Ishikawa (cell line): ENCODE results near the gene SMPD3.

Experiments
- CEBPB ChIP-seq: IDR thresholded peaks from 2 replicates; pipeline ENCODE4 v1.6.1; 2012
- CREB1 ChIP-seq: IDR thresholded peaks from 2 replicates; pipeline ENCODE4 v1.6.1; 2012; ENCODE audit warnings: low read depth
- EGR1 ChIP-seq: IDR thresholded peaks from 2 replicates; pipeline ENCODE4 v1.6.1; 2012
- EP300 ChIP-seq: IDR thresholded peaks from 2 replicates; pipeline ENCODE4 v1.6.1; 2012; ENCODE audit warnings: borderline replicate concordance
- FOXM1 ChIP-seq: IDR thresholded peaks from 2 replicates; pipeline ENCODE4 v1.6.1; 2012; ENCODE audit warnings: low read depth, borderline replicate concordance
- NFIC ChIP-seq: IDR thresholded peaks from 2 replicates; pipeline ENCODE4 v1.6.1; 2012
- RAD21 ChIP-seq: IDR thresholded peaks from 2 replicates; pipeline ENCODE4 v1.6.1; 2012; ENCODE audit warnings: low read depth
- TAF1 ChIP-seq: IDR thresholded peaks from 2 replicates; pipeline ENCODE4 v1.6.1; 2012; ENCODE audit warnings: low read depth, mild to moderate bottlenecking
- TCF12 ChIP-seq: IDR thresholded peaks from 2 replicates; pipeline ENCODE4 v1.6.1; 2012; ENCODE audit warnings: low read depth
- TEAD4 ChIP-seq: IDR thresholded peaks from 2 replicates; pipeline ENCODE4 v1.6.1; 2012
- YY1 ChIP-seq: IDR thresholded peaks from 2 replicates; pipeline ENCODE4 v1.6.1; 2012; ENCODE audit warnings: low read depth
- ZBTB7A ChIP-seq: IDR thresholded peaks from 2 replicates; pipeline ENCODE4 v1.6.1; 2012; ENCODE audit warnings: low read depth
- TF ChIP-seq, protein P1 (sequence below): IDR thresholded peaks from 2 replicates; pipeline ENCODE4 v1.6.1; 2012
- TF ChIP-seq, protein P2 (sequence below): IDR thresholded peaks from 2 replicates; pipeline ENCODE4 v1.6.1; 2012; ENCODE audit warnings: low read depth, mild to moderate bottlenecking
- TF ChIP-seq, protein P3 (sequence below): IDR thresholded peaks from 2 replicates; pipeline ENCODE4 v1.6.1; 2012

SMPD3 gene

DNA sequence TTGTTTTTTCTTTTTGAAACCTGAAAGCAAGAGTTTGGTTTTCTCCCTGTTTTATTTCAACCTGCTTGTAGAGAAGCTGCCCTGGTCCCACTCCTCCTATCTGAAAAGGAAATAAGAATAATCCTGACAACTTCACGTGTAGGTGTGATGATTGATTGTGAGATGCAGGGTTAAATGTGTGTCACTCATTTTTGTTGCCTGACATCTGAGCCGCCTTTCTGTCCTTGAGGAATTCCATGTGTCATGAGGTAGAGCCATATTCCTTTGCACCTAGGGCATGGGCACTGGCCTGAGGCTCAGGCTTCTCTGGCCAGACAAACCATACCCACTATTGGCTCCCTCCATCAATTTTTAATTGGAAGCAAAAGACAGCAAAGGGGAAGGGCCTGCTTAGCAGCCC, 10.2 kb upstream of the SMPD3 start:
- TF ChIP-seq YY1 (no peak), CEBPB (no peak), EP300 (no peak), RAD21 (no peak)
- TF ChIP-seq, protein P1, sequence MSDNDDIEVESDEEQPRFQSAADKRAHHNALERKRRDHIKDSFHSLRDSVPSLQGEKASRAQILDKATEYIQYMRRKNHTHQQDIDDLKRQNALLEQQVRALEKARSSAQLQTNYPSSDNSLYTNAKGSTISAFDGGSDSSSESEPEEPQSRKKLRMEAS: no peak
- TF ChIP-seq, protein P2, sequence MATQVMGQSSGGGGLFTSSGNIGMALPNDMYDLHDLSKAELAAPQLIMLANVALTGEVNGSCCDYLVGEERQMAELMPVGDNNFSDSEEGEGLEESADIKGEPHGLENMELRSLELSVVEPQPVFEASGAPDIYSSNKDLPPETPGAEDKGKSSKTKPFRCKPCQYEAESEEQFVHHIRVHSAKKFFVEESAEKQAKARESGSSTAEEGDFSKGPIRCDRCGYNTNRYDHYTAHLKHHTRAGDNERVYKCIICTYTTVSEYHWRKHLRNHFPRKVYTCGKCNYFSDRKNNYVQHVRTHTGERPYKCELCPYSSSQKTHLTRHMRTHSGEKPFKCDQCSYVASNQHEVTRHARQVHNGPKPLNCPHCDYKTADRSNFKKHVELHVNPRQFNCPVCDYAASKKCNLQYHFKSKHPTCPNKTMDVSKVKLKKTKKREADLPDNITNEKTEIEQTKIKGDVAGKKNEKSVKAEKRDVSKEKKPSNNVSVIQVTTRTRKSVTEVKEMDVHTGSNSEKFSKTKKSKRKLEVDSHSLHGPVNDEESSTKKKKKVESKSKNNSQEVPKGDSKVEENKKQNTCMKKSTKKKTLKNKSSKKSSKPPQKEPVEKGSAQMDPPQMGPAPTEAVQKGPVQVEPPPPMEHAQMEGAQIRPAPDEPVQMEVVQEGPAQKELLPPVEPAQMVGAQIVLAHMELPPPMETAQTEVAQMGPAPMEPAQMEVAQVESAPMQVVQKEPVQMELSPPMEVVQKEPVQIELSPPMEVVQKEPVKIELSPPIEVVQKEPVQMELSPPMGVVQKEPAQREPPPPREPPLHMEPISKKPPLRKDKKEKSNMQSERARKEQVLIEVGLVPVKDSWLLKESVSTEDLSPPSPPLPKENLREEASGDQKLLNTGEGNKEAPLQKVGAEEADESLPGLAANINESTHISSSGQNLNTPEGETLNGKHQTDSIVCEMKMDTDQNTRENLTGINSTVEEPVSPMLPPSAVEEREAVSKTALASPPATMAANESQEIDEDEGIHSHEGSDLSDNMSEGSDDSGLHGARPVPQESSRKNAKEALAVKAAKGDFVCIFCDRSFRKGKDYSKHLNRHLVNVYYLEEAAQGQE: no peak
- TF ChIP-seq, protein P3, sequence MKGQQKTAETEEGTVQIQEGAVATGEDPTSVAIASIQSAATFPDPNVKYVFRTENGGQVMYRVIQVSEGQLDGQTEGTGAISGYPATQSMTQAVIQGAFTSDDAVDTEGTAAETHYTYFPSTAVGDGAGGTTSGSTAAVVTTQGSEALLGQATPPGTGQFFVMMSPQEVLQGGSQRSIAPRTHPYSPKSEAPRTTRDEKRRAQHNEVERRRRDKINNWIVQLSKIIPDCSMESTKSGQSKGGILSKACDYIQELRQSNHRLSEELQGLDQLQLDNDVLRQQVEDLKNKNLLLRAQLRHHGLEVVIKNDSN: no peak

DNA sequence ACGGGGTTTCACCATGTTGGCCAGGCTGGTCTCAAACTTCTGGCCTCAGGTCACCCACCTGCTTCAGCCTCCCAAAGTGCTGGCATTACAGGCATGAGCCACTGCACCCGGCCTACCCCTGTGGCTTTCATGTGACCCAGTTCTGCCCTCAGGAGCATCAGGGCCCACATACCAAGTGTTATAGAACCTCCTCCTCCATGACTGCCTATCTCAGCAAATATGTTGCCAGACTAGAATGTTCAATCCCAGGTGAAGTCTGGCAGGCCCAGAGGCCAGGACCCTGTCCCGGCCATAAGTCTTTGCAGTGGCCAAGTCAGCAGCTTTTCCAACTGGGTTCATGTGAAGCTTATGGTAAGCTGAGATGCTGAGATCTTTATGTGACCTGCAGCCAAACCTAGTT, 9.8 kb upstream of the SMPD3 start:
- TF ChIP-seq CREB1 (no peak), ZBTB7A (no peak), RAD21 (no peak), EP300 (no peak), CEBPB (no peak), TEAD4 (no peak)

DNA sequence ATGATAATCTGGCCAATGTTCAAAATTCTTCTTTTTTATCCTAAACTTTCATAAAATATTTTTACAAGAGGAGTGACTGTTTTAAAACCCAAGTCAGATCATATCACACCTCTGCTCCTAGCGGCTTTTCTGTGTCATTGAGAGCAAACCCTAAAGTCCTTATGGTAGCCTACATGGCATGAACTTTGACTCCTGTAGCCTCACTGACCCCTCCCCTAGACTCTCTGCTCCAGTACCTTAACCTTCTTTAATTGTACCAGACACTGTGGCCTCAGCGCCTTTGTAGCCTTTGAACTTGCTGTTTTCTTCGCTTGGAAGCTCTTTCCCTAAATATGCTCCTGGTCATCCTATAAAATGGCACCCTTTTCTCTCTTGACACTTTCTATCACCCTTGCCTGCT, 7.3 kb upstream of the SMPD3 start:
- TF ChIP-seq, protein P2: no peak
- TF ChIP-seq RAD21 (no peak), ZBTB7A (no peak), YY1 (no peak), NFIC (no peak), CEBPB (no peak), CREB1 (no peak), EP300 (no peak), TCF12 (no peak)
- TF ChIP-seq, protein P3: no peak
- TF ChIP-seq, protein P1: no peak

DNA sequence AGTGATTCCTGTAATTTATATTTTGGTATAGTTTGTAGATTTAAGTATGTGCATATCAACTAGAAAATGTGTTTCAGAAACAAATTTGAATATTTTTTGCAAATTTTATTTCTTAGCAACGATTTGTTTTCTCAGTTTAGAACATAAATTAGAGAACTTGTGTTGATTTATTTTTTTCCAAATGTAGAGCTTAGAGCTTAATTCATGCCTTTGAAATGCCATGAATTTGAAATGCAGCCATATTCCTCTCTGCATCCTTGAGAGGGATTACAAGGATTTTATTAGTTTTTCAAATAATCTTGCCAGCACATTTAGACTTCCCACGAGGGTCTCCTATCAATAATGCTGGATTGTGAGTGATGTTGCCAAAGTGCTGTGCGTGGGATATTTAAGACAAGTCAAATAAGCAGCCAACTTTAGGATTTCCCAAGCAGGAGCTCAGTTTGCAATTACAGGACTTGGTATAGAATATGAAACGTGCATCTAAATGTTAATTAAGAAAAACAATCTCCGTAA, 6.7 kb upstream of the SMPD3 start:
- TF ChIP-seq, protein P2: no peak
- TF ChIP-seq YY1 (no peak), CREB1 (no peak), EP300 (no peak)
- TF ChIP-seq, protein P1: no peak

DNA sequence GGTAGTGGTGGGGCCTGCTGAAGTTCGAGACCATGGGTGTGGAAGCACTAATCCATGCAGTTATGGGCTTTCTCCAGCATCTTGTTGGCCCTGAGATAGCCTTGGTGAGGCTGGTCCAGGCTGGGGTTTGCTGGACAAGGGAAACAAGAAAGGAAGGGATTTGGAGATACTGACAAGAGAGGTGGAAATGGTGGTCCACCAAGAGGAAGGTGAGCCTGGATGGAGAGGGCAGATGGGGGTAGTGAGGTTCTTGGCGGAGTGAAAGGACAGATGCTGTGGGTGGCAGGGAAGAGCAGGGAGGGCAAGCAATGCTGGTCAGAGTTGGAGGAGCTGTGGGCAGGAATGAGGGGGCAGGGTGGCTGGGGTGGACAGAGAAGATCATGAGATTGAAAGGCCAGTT, 5.5 kb upstream of the SMPD3 start:
- no peak for TF ChIP-seq TCF12

DNA sequence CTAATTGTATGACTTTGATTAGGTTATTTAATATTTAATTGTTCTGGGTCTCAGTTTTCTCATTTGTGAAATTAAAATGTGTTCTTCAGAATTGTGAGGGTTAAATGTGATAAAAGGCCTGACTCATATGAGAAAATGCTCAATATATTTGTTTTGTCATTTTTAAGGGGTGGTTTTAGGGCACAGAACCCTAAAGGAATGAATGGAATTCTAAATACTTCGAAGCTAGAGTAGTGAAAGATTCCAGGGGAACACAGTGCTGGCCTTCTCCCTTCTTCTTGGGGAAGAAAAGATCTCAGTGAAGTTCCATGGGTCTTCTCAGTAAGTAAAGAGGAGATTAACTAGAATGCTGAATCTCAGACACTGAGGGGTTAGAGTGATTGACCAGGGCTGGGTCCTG, 3.9 kb upstream of the SMPD3 start:
- TF ChIP-seq FOXM1 (no peak), ZBTB7A (no peak), TCF12 (no peak), NFIC (no peak), EGR1 (no peak), TEAD4 (no peak), EP300 (no peak), TAF1 (no peak), RAD21 (no peak), YY1 (no peak), CREB1 (no peak), CEBPB (no peak)
- TF ChIP-seq, protein P2: no peak
- TF ChIP-seq, protein P3: no peak
- TF ChIP-seq, protein P1: no peak
